A172 (cell line): Measurements from ENCODE around the gene TTC28. TPM values are rescaled to one million over a fixed set of nuclear protein-coding genes. Genes with fewer than 3 reads are reported as not detected.
"Not testable (repeated sequence)": the region's sequence is repeated elsewhere in the genome, so short reads cannot be mapped to it uniquely, and the experiment has no call there.

Experiments used
- DNase-seq: peaks from one replicate; pipeline ENCODE4 v3.0.0-alpha.2; 2015; ENCODE audit warnings: low spot score
- total RNA-seq: library from RNA; depleted of rRNA; stranded (reverse); fragments of >200 nt; shearing (Covaris generic); gene quantifications from 2 replicates; pipeline ENCODE4 v1.2.3, GENCODE V29; 2014

TTC28 gene
- total RNA-seq, 1 experiment from 2014 or later = 0.45 TPM

DNA sequence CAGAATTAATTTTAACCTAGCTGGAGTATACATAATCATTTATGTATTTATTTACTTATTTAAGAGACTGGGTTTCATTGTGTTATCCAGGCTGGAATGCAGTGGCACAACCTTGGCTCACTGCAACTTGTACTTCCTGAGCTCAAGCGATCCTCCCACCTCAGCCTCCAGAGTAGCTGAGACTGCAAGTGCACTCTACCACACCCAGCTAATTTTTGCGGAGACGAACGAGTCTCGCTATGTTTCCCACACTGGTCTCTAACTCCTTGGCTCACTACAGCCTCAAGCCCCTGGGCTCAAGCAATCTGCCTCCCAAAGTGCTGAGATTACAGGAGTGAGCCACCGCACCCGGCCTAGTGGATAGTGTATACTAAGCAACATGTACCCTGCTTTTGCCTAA, 1.5 kb downstream of the TTC28 start:
- DNase-seq = not testable (repeated sequence)

DNA sequence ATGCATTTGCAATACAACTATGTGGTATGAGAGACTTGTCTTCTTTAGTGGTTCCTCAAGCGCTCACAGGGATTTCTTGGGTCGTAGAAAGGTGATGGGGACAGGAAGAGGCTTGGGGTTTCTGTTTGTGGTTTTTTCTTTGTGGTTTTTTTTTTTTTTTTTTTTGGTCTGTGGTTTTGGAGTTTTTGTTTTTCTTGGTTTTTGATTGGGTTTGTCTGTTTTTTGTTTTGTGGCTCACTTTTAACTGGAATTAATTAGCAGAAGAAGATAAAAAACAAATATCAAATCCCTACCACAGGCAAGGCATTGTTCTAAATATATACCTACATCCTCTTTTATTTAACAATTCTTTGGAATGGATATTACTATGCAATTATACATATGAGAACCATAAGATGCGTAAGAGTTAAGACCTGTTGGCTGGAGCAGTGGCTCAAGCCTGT, 5.5 kb downstream of the TTC28 start:
- DNase-seq = peak; percentile 51

DNA sequence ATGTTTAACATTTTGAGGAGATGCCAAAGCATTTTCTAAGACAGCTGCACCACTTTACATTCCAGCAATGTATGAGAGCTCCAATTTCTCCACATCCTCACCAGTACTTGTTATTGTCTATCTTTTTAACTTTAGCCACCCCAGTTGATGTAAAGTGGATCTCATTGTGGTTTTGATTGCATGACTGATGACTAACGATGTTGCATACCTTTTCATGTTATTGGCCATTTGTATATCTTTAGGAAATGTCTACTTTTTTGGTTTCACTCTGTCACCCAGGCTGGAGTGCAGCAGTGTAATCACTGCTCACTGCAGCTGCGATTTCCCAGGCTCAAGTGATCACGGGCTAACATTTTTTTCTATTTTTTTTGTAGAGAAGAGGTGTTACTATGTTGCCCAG, 8.9 kb downstream of the TTC28 start:
- DNase-seq = no peak

DNA sequence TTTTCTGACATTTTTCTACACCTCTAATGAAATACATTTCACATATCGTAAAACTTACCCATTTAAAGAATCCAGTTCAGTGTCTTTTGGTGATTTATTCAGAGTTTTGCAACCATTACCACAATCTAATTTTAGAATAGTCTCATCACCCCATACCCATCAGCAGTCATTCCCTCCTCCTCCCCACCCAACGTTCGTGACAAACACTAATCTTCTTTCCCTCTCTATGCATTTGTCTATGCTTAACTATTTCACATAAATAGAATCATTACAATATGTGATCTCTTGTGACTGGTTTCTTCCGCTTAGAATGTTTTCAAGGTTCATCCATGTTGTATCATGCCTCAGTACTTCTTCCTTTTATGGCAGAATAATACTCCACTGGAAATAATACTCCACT, 9.5 kb downstream of the TTC28 start:
- DNase-seq = no peak

DNA sequence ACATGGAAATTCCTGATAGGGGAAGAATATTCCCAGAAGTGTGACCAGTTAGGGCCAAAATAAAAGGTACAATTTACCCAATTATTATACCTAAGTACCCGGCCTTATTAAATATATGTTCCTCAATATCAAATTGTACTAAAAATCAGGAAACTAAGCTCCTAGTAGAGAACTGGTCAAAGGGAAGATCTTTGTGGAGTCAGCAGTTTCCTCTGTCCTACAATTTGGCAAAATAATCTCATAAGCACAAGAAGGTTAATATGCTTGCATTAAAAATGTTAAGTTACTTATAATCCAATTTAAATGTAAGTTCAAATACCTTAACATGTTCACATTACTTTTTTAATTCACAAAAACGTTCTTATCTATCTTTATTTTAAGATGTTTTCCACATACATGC, 10.3 kb downstream of the TTC28 start:
- DNase-seq = no peak

DNA sequence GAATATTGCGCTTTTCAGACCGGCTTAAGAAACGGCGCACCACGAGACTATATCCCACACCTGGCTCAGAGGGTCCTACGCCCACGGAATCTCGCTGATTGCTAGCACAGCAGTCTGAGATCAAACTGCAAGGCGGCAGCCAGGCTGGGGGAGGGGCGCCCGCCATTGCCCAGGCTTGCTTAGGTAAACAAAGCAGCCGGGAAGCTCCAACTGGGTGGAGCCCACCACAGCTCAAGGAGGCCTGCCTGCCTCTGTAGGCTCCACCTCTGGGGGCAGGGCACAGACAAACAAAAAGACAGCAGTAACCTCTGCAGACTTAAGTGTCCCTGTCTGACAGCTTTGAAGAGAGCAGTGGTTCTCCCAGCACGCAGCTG, 16.1 kb downstream of the TTC28 start:
- not testable (repeated sequence) for DNase-seq

DNA sequence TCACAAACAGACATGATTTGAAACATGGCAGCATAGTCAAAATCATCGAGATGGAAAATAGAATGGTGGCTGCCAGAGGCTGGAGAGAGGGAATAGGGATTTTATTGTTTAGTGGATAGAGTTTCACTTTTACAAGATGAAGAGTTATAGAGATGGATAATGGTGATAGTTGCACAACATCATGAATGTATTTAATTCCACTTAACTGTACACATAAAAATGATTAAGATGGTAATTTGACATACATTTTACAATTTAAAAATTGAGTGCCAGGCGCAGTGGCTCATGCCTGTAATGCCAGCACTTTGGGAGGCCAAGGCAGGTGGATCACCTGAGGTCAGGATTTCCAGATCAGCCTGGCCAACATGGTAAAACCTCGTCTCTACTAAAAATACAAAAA, 21.2 kb downstream of the TTC28 start:
- DNase-seq = no peak

DNA sequence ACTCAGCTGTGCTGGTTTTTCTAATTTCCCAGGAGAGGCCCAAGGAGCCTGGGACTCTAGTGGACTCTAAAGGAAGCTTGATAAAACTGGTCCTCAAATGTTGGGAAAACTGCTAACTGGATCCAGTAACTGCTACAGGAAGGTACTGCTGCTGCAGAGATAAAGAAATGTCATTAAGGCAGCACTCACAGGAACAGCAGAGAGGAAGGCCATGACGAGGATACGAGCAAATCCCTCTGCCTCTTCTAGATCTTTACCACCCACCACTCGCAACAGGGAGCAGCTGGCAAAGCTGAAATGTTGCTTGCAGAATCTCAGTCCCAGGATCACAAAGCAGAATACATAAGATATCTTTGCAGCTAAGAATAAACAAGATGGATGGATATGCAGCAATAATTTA, 23.5 kb downstream of the TTC28 start:
- DNase-seq = no peak

DNA sequence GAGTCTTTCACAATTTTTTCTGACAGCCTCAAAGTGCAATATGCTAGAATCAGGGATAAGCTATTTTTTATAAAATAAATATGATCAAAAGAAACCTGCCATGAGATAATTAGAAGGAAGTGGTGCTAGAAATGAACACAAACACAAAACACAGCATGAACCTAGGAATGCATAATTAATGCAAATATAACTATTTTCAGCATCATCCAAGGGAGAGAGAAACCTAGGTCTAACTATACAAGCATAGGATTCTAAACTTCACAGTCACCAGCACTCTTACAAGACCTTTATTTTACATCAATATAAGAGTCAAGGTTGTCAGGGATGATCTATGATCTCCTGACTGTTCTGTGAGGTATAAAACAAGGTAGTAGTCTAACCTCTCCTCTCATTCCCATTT, 29.2 kb downstream of the TTC28 start:
- no peak for DNase-seq

DNA sequence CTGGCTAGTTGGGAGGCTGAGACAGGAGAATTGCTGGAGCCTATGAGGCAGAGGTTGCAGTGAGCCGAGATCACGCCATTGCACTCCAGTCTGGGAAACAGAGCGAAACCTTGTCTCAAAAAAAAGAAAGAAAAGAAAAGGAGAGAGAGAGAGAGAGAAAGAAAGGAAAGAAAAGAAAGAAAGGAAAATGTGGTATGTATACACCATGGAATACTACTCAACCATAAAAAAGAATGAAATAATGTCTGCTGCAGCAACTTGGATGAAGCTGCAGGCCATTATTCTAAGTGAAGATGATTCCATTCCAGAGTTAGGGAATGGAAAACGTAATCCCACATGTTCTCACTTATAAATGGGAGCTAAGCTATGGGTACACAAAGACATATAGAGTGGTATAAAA, 30.8 kb downstream of the TTC28 start:
- DNase-seq = no peak

DNA sequence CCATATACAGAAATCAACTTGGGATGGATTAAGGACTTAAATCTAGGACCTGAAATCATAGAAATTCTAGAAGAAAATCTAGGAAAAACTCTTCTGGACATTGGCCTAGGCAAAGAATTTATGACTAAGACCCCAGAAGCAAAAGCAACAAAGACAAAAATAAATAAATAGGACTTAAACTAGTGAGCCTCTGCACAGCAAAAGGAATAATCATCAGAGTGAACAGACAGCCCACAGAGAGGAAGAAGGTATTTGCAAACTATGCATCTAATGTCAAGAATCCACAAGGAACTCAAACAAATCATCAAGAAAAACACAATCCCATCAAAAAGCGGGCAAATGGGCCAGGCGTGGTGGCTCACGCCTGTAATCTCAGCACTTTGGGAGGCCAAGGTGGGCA, 32.4 kb downstream of the TTC28 start:
- no peak for DNase-seq

DNA sequence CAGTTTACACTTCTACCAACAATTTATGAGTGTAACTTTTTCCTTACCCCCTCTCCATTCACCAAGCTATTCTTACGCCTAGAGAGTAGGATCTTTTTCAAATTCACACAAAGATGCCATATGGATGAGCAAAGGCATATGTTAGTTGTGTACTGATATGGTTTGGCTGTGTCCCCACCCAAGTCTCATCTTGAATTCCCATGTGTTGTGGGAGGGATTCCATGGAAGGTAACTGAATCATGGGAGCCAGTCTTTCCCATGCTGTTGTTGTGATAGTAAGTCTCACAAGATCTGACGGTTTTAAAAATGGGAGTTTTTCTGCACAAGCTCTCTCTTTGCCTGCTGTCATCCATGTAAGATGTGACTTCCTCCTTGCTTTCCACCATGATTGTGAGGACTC, 40.3 kb downstream of the TTC28 start:
- no peak for DNase-seq

DNA sequence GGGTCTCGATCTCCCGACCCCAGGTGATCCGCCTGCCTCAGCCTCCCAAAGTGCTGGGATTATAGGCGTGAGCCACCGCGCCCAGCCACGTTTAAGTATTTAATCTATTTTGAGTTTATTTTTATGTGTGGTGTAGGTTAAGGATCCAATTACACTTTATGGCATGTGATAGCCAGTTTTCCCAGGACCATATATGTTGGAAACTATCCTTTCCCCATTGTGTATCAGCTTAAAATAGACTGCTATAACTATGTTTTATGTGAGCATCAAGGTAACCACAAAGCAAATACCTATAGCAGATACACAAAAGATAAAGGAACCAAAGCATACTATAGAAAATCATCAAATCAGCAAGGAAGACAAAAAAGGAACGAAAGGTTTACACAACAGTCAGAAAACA, 42.4 kb downstream of the TTC28 start:
- no peak for DNase-seq

DNA sequence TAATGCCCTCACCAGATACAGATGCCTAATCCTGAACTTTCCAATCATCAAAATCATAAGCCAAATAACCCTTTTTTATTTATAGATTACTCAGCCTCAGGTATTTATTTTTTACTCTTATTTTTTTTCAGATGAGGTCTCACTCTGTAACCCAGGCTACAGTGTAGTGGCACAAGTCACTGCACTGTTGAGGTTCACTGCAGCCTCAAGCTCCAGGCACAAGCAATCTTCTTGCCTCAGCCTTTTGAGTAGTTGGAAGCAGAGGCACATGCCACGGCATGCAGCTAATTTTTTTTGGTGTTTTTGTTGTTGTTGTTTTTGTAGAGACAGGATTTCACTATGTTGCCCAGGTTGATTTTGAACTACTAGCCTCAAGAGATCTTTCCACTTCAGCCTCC, 49.5 kb downstream of the TTC28 start:
- DNase-seq = no peak

DNA sequence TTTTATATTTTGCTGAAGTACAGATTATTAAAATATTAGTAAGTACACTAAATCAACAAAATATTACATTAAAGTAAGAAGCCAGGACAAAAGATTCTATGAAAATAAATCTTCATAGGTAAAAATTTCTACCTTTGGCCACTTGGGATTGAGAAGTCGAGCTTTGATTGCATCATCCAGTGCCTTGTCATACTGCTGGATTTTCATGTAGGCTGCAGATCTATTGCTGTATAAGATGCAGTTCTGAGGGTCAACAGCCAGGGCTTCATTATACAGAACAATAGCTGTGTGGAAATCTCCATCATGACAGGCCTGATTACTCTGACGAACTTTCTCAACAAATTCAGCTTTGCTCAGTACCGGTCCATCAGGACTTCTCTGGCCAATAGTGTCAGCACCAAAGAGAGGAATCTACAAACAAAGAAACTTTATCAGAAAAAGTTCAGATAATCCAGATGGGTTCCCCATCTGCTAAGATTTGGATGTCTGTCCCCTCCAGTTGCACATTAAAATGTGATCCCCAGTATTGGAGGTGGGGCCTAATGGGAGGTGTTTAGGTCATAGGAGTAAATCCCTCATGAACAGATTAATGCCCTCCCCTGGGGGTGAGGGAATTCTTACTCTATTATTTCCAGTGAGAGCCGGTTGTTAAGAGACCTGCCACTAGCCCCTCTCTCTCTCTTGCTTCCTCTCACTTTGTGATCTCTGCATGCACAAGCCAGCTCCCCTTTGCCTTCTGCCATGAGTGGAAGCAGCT, 50.0 kb downstream of the TTC28 start:
- DNase-seq = no peak

DNA sequence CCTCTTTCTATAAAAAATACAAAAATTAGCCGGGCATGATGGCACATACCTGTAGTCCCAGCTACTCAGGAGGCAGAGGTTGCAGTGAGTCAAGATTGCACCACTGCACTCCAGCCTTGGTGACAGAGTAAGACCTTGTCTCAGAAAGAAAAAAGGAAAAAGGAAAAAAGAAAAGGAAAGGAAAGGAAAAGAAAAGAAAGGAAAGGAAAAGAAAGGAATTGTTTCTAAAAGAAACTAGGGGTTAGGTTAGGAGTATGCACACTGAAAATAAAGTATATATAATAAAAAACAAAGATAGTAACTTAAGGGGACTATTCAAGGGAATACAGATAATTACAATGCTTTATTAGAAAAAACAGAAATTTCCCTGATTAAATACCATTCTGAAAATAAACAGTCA, 50.9 kb downstream of the TTC28 start:
- no peak for DNase-seq

DNA sequence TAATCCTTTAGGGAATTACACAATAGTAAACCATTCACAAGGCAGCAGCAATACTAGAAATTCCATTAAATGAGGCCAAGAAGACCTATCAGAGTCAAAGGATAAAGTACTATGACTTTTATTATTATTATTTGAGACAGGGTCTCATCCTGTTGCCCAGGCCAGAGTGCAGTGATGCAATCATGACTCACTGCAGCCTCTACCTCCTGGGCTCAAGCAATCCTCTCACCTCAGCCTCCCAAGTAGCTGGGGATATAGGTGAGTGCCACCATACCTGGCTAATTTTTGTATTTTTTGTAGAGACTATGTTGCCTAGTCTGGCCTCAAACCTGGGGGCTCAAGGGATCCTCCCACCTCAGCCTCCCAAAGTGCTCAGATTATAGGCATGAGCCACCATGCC, 51.8 kb downstream of the TTC28 start:
- DNase-seq = no peak

DNA sequence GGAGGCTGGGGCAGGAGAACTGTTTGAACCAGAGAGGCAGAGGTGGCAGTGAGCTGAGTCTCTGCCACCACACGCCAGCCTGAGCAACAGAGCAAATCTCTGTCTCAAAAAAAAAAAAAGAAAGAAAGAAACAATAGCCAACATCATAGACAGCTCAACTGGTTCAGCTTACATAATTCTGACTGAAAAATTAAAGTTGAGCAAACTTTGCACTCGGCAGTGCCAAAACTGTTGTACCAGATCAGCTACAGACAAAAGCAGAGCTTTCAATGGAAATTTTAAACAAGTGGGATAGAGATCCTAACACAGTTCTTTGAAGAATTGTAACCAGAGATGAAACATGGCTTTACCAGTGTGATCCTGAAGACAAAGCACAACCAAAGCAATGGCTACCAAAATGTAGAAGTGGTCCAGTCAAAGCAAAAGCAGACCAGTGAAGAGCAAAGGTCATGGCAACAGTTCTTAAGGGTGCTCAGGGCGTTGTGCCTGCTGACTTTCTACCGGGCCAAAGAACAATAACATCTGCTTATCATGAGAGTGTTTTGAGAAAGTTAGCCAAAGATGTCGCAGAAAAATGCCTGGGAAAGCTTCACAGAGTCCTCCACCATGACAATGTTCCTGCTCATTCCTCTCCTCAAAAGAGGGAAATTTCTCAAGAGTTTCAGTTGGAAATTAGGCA, 59.3 kb downstream of the TTC28 start:
- no peak for DNase-seq

DNA sequence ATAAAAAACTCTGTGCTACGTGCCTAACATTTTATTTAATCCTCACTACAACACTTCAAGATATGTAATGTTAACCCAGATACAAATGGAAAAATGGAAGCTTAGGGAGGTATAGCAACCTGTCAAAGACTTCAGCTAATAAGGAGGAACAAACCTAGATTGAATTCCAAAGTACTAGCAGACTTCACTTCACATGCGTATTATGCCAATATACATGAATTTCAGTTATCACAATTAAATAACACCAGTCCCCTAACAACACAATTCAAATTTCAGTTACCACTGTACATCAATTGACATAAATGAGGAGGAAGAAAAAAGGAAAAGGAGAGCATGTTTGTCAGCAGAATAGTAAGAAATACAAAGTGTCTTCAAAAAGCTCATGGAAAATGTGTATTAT, 60.4 kb downstream of the TTC28 start:
- no peak for DNase-seq

DNA sequence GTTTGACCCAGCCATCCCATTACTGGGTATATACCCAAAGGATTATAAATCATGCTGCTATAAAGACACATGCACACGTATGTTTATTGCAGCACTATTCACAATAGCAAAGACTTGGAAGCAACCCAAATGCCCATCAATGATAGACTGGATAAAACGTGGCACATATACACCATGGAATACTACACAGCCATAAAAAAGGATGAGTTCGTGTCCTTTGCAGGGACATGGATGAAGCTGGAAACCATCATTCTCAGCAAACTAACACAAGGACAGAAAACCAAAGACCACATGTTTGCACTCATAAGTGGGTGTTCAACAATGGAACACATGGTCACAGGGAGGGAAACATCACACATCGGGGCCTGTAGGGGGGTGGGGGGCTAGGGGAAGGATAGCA, 64.2 kb downstream of the TTC28 start:
- DNase-seq = not testable (repeated sequence)

DNA sequence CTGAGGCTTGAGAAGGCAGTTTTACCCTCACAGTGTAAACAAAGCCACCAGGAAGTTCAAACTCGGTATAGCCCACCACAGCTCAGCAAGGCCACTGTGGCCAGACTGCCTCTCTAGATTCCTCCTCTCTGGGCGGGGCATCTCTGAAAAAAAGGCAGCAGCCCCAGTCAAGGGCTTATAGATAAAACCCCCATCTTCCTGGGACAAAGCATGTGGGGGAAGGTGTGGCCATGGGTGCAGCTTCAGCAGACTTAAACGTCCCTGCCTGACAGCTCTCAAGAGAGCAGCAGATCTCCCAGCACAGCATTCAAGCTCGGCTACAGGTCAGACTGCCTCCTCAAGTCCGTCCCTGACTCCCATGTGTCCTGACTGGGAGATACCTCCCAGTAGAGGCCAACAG, 69.7 kb downstream of the TTC28 start:
- DNase-seq = no peak

DNA sequence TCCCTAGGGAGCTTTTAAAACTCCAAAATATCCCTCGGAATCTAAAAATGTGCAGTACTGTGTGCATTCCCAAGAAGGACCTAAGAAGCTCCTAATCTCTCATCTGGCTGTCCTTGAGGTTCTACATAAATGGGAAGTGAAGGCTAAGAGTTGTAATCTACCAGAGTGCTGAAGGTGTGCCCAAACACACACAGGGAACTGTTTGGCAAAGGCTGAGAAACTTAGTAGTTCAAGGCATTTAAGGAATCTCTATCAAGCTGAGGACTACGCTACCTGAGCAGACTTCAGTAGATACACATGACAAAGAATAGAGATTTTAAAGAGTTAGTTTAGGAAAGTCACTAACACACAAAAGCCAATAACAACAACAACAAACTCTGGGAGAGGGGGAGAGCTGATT, 71.1 kb downstream of the TTC28 start:
- no peak for DNase-seq

DNA sequence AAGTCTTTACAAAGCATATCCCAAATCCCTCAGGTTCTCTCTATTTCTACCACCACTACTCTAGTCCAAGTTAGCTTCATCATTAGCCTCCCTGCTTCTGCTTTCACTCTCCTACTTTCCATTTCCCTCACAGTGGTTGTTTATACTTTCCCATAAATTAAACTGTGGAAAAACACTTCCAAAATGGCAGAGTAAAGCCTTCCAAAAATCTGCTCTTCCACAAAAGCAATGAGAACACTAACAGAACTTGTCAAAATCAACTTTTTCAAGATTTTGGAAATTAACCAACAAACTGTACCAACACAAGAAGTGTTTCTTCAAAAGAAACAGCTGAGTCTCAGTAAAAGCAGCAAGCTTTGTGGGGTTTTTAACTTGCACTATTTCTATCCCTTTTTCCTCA, 71.8 kb downstream of the TTC28 start:
- no peak for DNase-seq
